SK-N-SH (cell line): ENCODE results near the gene TMEM106B. TPM values are rescaled to one million over a fixed set of nuclear protein-coding genes. Genes with fewer than 3 reads are reported as not detected.

Source experiments
- CTCF ChIA-PET: fragments of 300-600, 350-600 bp; formaldehyde crosslinking; extraction: SDS; loops from one replicate; lab custom pipeline; 2021; lab: Yijun Ruan, JAX
- POLR2A ChIA-PET: fragments of 350-600 bp; sonication (Branson Sonifier 250); formaldehyde crosslinking; extraction: SDS; loops from one replicate; lab custom pipeline; 2020; ENCODE audit warnings: antibody characterized with exemption, inconsistent platforms; lab: Yijun Ruan, JAX
- DNase-seq: peaks from one replicate; pipeline ENCODE4 v3.0.0; 2012
- H2AFZ ChIP-seq: fragments of 200-600 bp; sonication (generic); 2 replicates; pipeline ENCODE4 v1.8.1; 2016; ENCODE audit warnings: antibody characterized with exemption, mild to moderate bottlenecking, low read depth
- H3F3A ChIP-seq: fragments of 200-600 bp; sonication (generic); replicated peaks from 2 replicates; pipeline ENCODE3; 2016; ENCODE audit warnings: antibody characterized with exemption, mild to moderate bottlenecking; ENCODE audit not compliant: insufficient read depth
- H3K27ac ChIP-seq, 2 experiments: fragments of 200-500 bp in 1 of 2; fragments of 200-600 bp in 1 of 2; sonication (Bioruptor generic) in 1 of 2; sonication (generic), shearing (Covaris generic) in 1 of 2; 2 replicates each; pipeline versions ENCODE4 v1.5.1 to v1.6.1; 2014 to 2016; ENCODE audit warnings: low read depth in 2 of 2, inconsistent platforms in 1 of 2, low read length in 1 of 2, mild to moderate bottlenecking in 1 of 2, mixed read lengths in 1 of 2
- H3K27me3 ChIP-seq: fragments of 200-600 bp; sonication (generic), shearing (Covaris generic); 2 replicates; pipeline ENCODE4 v1.6.1; 2016; ENCODE audit warnings: mixed run types; ENCODE audit not compliant: insufficient read depth
- H3K36me3 ChIP-seq, 2 experiments: fragments of 200-500 bp in 1 of 2; fragments of 200-600 bp in 1 of 2; sonication (Bioruptor generic) in 1 of 2; sonication (generic) in 1 of 2; replicated peaks in 1 of 2; 2 replicates each; pipeline versions ENCODE3 to v1.5.1; 2014 to 2016; ENCODE audit warnings: low read length in 1 of 2, mild to moderate bottlenecking in 1 of 2; ENCODE audit not compliant: insufficient read depth in 2 of 2, control insufficient read depth in 1 of 2
- H3K4me1 ChIP-seq, 2 experiments: fragments of 200-500 bp in 1 of 2; fragments of 200-600 bp in 1 of 2; sonication (Bioruptor generic) in 1 of 2; sonication (generic), shearing (Covaris generic) in 1 of 2; 2 replicates each; pipeline versions ENCODE4 v1.5.1 to v1.6.1; 2014 to 2016; ENCODE audit warnings: low read depth in 1 of 2, low read length in 1 of 2, mixed run types in 1 of 2; ENCODE audit not compliant: insufficient read depth in 2 of 2, control insufficient read depth in 1 of 2
- H3K4me2 ChIP-seq: fragments of 200-600 bp; sonication (generic), shearing (Covaris generic); 2 replicates; pipeline ENCODE4 v1.6.1; 2017; ENCODE audit warnings: mixed run types
- H3K4me3 ChIP-seq, 2 experiments: fragments of 200-500 bp in 1 of 2; fragments of 200-600 bp in 1 of 2; sonication (Bioruptor generic) in 1 of 2; sonication (generic), shearing (Covaris generic) in 1 of 2; 2 replicates each; pipeline versions ENCODE4 v1.5.1 to v1.8.1; 2014 to 2016; ENCODE audit warnings: low read depth in 2 of 2, inconsistent platforms in 1 of 2, low read length in 1 of 2, mild to moderate bottlenecking in 1 of 2, mixed read lengths in 1 of 2, moderate library complexity in 1 of 2
- H3K79me2 ChIP-seq: fragments of 200-600 bp; sonication (generic); 2 replicates; pipeline ENCODE4 v1.8.1; 2017; ENCODE audit warnings: mild to moderate bottlenecking; ENCODE audit not compliant: insufficient read depth
- H3K9ac ChIP-seq: fragments of 200-600 bp; sonication (generic); 2 replicates; pipeline ENCODE4 v1.6.1; 2017; ENCODE audit warnings: mixed run types
- H3K9me2 ChIP-seq: fragments of 200-600 bp; sonication (generic); 2 replicates; pipeline ENCODE4 v1.6.1; 2017; ENCODE audit warnings: mixed run types
- H3K9me3 ChIP-seq: fragments of 200-600 bp; sonication (generic); 2 replicates; pipeline ENCODE4 v1.6.1; 2017; ENCODE audit warnings: mixed run types, mild to moderate bottlenecking, moderate library complexity
- H4K20me1 ChIP-seq: fragments of 200-600 bp; sonication (generic); 2 replicates; pipeline ENCODE4 v1.6.1; 2017; ENCODE audit warnings: mild to moderate bottlenecking, mixed run types; ENCODE audit not compliant: insufficient read depth
- EP300 ChIP-seq, 2 experiments: IDR thresholded peaks; 2 replicates each; pipeline versions ENCODE4 v1.4.0 to v1.6.1; 2012; ENCODE audit warnings: borderline replicate concordance in 1 of 2, low read depth in 1 of 2, low read length in 1 of 2
- EZH2phosphoT487 ChIP-seq: fragments of 200-600 bp; sonication (generic); IDR thresholded peaks from 2 replicates; pipeline ENCODE4 v1.6.1; 2017; ENCODE audit warnings: low read depth, mixed run types, mild to moderate bottlenecking, antibody characterized with exemption, moderate library complexity, borderline replicate concordance
- FOXM1 ChIP-seq: IDR thresholded peaks from 2 replicates; pipeline ENCODE4 v1.4.0; 2012; ENCODE audit warnings: low read depth, mild to moderate bottlenecking
- GATA2 ChIP-seq: sonication (generic); formaldehyde crosslinking; IDR thresholded peaks from 2 replicates; pipeline ENCODE4 v1.5.0; 2020; ENCODE audit warnings: mild to moderate bottlenecking, missing genetic modification reagents
- IRF3 ChIP-seq: fragments of 150-350 bp; IDR thresholded peaks from 2 replicates; pipeline ENCODE4 v1.6.1; 2016; ENCODE audit warnings: mild to moderate bottlenecking, low read depth, low read length
- JUND ChIP-seq: IDR thresholded peaks from 2 replicates; pipeline ENCODE4 v1.4.0; 2012
- MAX ChIP-seq: IDR thresholded peaks from 2 replicates; pipeline ENCODE4 v1.4.0; 2012; ENCODE audit warnings: low read depth
- MEF2A ChIP-seq: IDR thresholded peaks from 2 replicates; pipeline ENCODE4 v1.4.0; 2012; ENCODE audit warnings: low read depth, borderline replicate concordance
- MXI1 ChIP-seq: IDR thresholded peaks from 2 replicates; pipeline ENCODE4 v1.6.1; 2012; ENCODE audit warnings: mild to moderate bottlenecking, low read depth, low read length, improper control_type of control experiment
- NRF1 ChIP-seq: IDR thresholded peaks from 2 replicates; pipeline ENCODE4 v1.6.1; 2012; ENCODE audit warnings: low read depth, mild to moderate bottlenecking, low read length
- POLR2AphosphoS5 ChIP-seq: IDR thresholded peaks from 2 replicates; pipeline ENCODE4 v1.6.1; 2012; ENCODE audit warnings: low read depth, low read length
- RCOR1 ChIP-seq: fragments of 150-350 bp; IDR thresholded peaks from 2 replicates; pipeline ENCODE4 v1.6.1; 2017; ENCODE audit warnings: antibody characterized with exemption, low read length
- REST ChIP-seq: IDR thresholded peaks from 2 replicates; pipeline ENCODE4 v1.6.1; 2012; ENCODE audit warnings: mild to moderate bottlenecking, low read depth, low read length, moderate library complexity
- RXRA ChIP-seq: IDR thresholded peaks from 2 replicates; pipeline ENCODE4 v1.4.0; 2012; ENCODE audit warnings: low read depth, mild to moderate bottlenecking, borderline replicate concordance
- SMC3 ChIP-seq: IDR thresholded peaks from 2 replicates; pipeline ENCODE4 v1.6.1; 2012; ENCODE audit warnings: low read depth, low read length, improper control_type of control experiment
- TAF1 ChIP-seq: IDR thresholded peaks from 2 replicates; pipeline ENCODE4 v1.6.1; 2012; ENCODE audit warnings: low read depth, mild to moderate bottlenecking, low read length, moderate library complexity, borderline replicate concordance
- TEAD4 ChIP-seq: IDR thresholded peaks from 2 replicates; pipeline ENCODE4 v1.4.0; 2012; ENCODE audit warnings: mild to moderate bottlenecking, borderline replicate concordance; ENCODE audit not compliant: insufficient read depth
- YY1 ChIP-seq: IDR thresholded peaks from 2 replicates; pipeline ENCODE4 v1.4.0; 2012; ENCODE audit warnings: low read depth, mild to moderate bottlenecking
- WGBS: methylation state at CpG from one replicate; pipeline ENCODE4 v1.1.6; 2017; ENCODE audit warnings: low lambda C conversion rate; 5-methylcytosine and 5-hydroxymethylcytosine counted together
- polyA plus RNA-seq, 3 experiments: library from polyadenylated mRNA; depleted of rRNA; stranded (reverse); fragments of >200 nt; gene quantifications; 2 replicates each; pipeline ENCODE4 v1.2.3, GENCODE V29; 2012

TMEM106B gene
- polyA plus RNA-seq, 1 of the 3 experiments (the other 2 are of a cell fraction): 20.4 TPM

GRCh38 chr7:12267542-12267941, 56.4 kb downstream of the TMEM106B start:
- WGBS: 35% methylated on average over 1 of the region's 1 CpG
- Histone ChIP-seq H3K4me1 (no peaks in the 10 kb centered on the region), H3F3A (no peaks in the 10 kb centered on the region), H3K79me2 (no peaks in the 10 kb centered on the region), H3K4me3 (no peak overlapping the region), H3K27ac (no peak overlapping the region), H3K36me3 (no peaks in the 10 kb centered on the region), H3K27me3 (no peaks in the 10 kb centered on the region), H3K4me2 (no peak overlapping the region), H3K9me3 (no peaks in the 10 kb centered on the region), H4K20me1 (no peaks in the 10 kb centered on the region), H3K9me2 (no peaks in the 10 kb centered on the region), H2AFZ (no peak overlapping the region), H3K9ac (no peak overlapping the region)
- DNase-seq: no peak
- TF ChIP-seq GATA2: no peak
- no peak for TF ChIP-seq EP300 (IDR thresholded peaks at IDR 0.05; ENCODE audit: borderline replicate concordance in 1 of 2, low read depth in 1 of 2, low read length in 1 of 2)
- no peak for TF ChIP-seq RCOR1
- no peak for TF ChIP-seq TAF1
- no peak for TF ChIP-seq JUND
- TF ChIP-seq NRF1: no peak
- TF ChIP-seq FOXM1: no peak
- TF ChIP-seq POLR2AphosphoS5: no peak
- no peak for TF ChIP-seq SMC3
- no peak for TF ChIP-seq RXRA
- no peak for TF ChIP-seq MEF2A
- no peak for TF ChIP-seq EZH2phosphoT487
- no peak for TF ChIP-seq MXI1
- TF ChIP-seq YY1: no peak
- TF ChIP-seq IRF3: no peak
- no peak for TF ChIP-seq REST
- no peak for TF ChIP-seq TEAD4
- TF ChIP-seq MAX: no peak
- ChIA-PET POLR2A (no interaction called here), CTCF (no interaction called here)
